ENCODE measurements around the gene METTL6.

DNA sequence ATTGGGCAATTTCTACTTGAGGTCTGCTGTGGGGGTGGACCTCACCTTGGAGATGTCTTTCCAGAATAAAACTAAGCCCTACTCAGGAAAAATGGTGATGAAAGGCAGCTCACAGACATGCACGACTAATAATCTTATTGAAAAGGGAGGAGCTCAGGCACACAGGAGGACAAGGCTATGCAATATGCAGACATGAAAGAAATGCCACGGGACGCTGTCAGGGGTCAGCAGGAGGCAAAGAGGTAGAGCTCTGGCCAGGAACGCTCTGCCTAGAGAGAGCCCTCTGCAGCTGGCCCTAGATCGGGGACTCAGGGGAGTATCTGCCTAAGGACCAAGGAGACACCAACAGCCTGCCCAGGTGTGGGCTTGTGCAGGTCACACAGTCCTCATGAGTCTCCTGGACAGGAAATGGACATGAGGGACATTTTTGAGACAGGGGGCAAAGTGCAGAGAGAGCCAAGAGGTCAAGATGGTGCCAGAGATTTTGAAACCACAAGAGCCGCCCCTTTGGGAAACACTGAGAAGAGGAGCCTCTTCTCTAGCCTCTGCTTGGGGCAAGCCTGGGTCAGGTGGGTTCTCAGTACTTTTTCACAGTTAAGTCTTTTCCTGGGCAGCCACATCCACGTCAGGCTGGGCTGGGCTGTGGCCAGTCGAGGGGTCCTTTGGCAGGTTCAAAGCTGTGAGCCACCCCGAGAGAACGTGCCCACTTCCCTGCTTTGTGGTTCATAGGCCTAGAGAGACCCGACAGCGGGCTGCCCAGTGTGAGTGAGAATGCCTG, 23.3 kb upstream of the METTL6 start:
- TF ChIP-seq, protein P1, sequence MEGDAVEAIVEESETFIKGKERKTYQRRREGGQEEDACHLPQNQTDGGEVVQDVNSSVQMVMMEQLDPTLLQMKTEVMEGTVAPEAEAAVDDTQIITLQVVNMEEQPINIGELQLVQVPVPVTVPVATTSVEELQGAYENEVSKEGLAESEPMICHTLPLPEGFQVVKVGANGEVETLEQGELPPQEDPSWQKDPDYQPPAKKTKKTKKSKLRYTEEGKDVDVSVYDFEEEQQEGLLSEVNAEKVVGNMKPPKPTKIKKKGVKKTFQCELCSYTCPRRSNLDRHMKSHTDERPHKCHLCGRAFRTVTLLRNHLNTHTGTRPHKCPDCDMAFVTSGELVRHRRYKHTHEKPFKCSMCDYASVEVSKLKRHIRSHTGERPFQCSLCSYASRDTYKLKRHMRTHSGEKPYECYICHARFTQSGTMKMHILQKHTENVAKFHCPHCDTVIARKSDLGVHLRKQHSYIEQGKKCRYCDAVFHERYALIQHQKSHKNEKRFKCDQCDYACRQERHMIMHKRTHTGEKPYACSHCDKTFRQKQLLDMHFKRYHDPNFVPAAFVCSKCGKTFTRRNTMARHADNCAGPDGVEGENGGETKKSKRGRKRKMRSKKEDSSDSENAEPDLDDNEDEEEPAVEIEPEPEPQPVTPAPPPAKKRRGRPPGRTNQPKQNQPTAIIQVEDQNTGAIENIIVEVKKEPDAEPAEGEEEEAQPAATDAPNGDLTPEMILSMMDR (IDR thresholded peaks at IDR 0.05; ENCODE audit: insufficient read depth, low read depth, low read length): no peak
- no peak for TF ChIP-seq EZH2 (IDR thresholded peaks at IDR 0.05; ENCODE audit: insufficient read depth, low read length)

All from astrocyte (in vitro differentiated cells and primary cell).